TTC549 (cell line): ENCODE measurements around the gene PRKCZ.

Experiments used
- FAIRE-seq: peaks from 2 replicates; lab custom pipeline; 2012; peaks lifted over from hg19 to GRCh38; lab: Jason Lieb, UNC

PRKCZ gene

GRCh38 chr1:2212532-2213491 is 162.6 kb downstream of the PRKCZ start:
- FAIRE-seq: no peak

GRCh38 chr1:2213576-2214505 is 163.6 kb downstream of the PRKCZ start:
- no peak for FAIRE-seq

- FAIRE-seq: no peak
Measured at GRCh38 chr1:2214541-2215241, 164.5 kb downstream of the PRKCZ start.

GRCh38 chr1:2215329-2215728 is 165.1 kb downstream of the PRKCZ start:
- no peak for FAIRE-seq

GRCh38 chr1:2215909-2216766 is 165.9 kb downstream of the PRKCZ start:
- FAIRE-seq: no peak

GRCh38 chr1:2216767-2217058 is 166.5 kb downstream of the PRKCZ start:
- FAIRE-seq: no peak

GRCh38 chr1:2221271-2221670 is 171.1 kb downstream of the PRKCZ start:
- no peak for FAIRE-seq

- no peak for FAIRE-seq
Measured at GRCh38 chr1:2224170-2224584, 174.0 kb downstream of the PRKCZ start.

- no peak for FAIRE-seq
Measured at GRCh38 chr1:2224631-2225428, 174.6 kb downstream of the PRKCZ start.

- FAIRE-seq: no peak
Measured at GRCh38 chr1:2226525-2227345, 176.5 kb downstream of the PRKCZ start.

GRCh38 chr1:2227346-2228156 is 177.3 kb downstream of the PRKCZ start:
- no peak for FAIRE-seq

- FAIRE-seq: no peak
Measured at GRCh38 chr1:2228157-2228594, 178.0 kb downstream of the PRKCZ start, which contains the start of gene SKI. SKI (plus strand) TSS chr1:2228319; CDS start chr1:2228767, 448 bp downstream.

- no peak for FAIRE-seq
Measured at GRCh38 chr1:2228694-2229036, 178.5 kb downstream of the PRKCZ start.

GRCh38 chr1:2229037-2229864 is 179.0 kb downstream of the PRKCZ start:
- FAIRE-seq: no peak

GRCh38 chr1:2229911-2230731 is 179.9 kb downstream of the PRKCZ start:
- no peak for FAIRE-seq

GRCh38 chr1:2230781-2231531 is 180.7 kb downstream of the PRKCZ start:
- no peak for FAIRE-seq
